MCF 10A (cell line): ENCODE results near the gene CLIP1. TPM values are rescaled to one million over a fixed set of nuclear protein-coding genes. Genes with fewer than 3 reads are reported as not detected.

Experiments used
- BruUV-seq: library from RNA; stranded (reverse); fragments of 400-500 nt; replicated peaks from 2 replicates; lab custom pipeline; 2021; lab: Mats Ljungman, UMichigan
- CTCF ChIA-PET: fragments of 300-600 bp; sonication (Branson Sonifier 250); formaldehyde crosslinking; extraction: SDS; loops from one replicate; lab custom pipeline; 2021; ENCODE audit warnings: antibody characterized with exemption, inconsistent platforms; lab: Yijun Ruan, JAX
- POLR2A ChIA-PET: fragments of 300-600, 350-650 bp; sonication (Branson Sonifier 250); formaldehyde crosslinking; extraction: SDS; loops from one replicate; lab custom pipeline; 2020; ENCODE audit warnings: antibody characterized with exemption, inconsistent platforms; lab: Yijun Ruan, JAX
- DNase-seq: peaks from one replicate; pipeline ENCODE4 v3.0.0-alpha.2; 2018; ENCODE audit not compliant: unreplicated experiment
- H3K27ac Mint-ChIP-seq: one replicate; pipeline ENCODE4 v1.8.0; 2022; ENCODE audit warnings: mild to moderate bottlenecking, low read depth, mixed read lengths; ENCODE audit not compliant: unreplicated experiment
- H3K27me3 Mint-ChIP-seq: one replicate; pipeline ENCODE4 v1.8.0; 2022; ENCODE audit warnings: mixed read lengths; ENCODE audit not compliant: insufficient read depth, unreplicated experiment
- H3K36me3 Mint-ChIP-seq: one replicate; pipeline ENCODE4 v1.8.0; 2022; ENCODE audit warnings: mild to moderate bottlenecking, moderate library complexity, mixed read lengths; ENCODE audit not compliant: insufficient read depth, unreplicated experiment
- H3K4me1 Mint-ChIP-seq: one replicate; pipeline ENCODE4 v1.8.0; 2022; ENCODE audit warnings: mixed read lengths; ENCODE audit not compliant: insufficient read depth, unreplicated experiment
- H3K4me3 Mint-ChIP-seq: one replicate; pipeline ENCODE4 v1.8.0; 2022; ENCODE audit warnings: mild to moderate bottlenecking, moderate library complexity, mixed read lengths; ENCODE audit not compliant: unreplicated experiment
- H3K9me3 Mint-ChIP-seq: one replicate; pipeline ENCODE4 v1.8.0; 2022; ENCODE audit warnings: mixed read lengths; ENCODE audit not compliant: unreplicated experiment
- CTCF ChIP-seq: fragments of 200-600 bp; IDR thresholded peaks from one replicate; pipeline ENCODE4 v1.8.0; 2022; ENCODE audit warnings: antibody characterized with exemption, mild to moderate bottlenecking; ENCODE audit not compliant: unreplicated experiment
- intact Hi-C: fragments of 100-400 bp; cut with micrococcal nuclease; formaldehyde crosslinking; loops from 2 replicates; pipeline ENCODE4 v1.14.1; 2022
- total RNA-seq: library from RNA; stranded (reverse); gene quantifications from 2 replicates; pipeline ENCODE4 v1.2.3, GENCODE V29; 2022

CLIP1 gene
- total RNA-seq, 1 experiment from 2014 or later = 92.6 TPM

- H3K27ac Mint-ChIP-seq = no peak overlapping the region
- CTCF ChIA-PET = interaction anchor here (0.7 to 1.0 kb wide), 2 partner anchors 31 to 74 kb away, joined by 4 to 5 read pairs; no protein-coding TSS in a partner anchor
Measured at GRCh38 chr12:122282061-122282460, 140.4 kb downstream of the CLIP1 start.

GRCh38 chr12:122276242-122276641 is 146.2 kb downstream of the CLIP1 start:
- ChIA-PET POLR2A (no interaction called here), CTCF (no interaction called here)
- H3K9me3 Mint-ChIP-seq = no peaks in the 10 kb centered on the region
- no peak overlapping the region for H3K4me3 Mint-ChIP-seq
- no peak for DNase-seq
- H3K27me3 Mint-ChIP-seq = no peaks in the 10 kb centered on the region
- no peak overlapping the region for H3K27ac Mint-ChIP-seq
- no peak for TF ChIP-seq CTCF
- intact Hi-C loops = no loop called here
- H3K36me3 Mint-ChIP-seq = peaks cover 70% of the 10 kb centered on the region
- BruUV-seq = no TSS peak
- H3K4me1 Mint-ChIP-seq = no peaks in the 10 kb centered on the region

More at GRCh38 chr12:122282061-122282460, 140.4 kb downstream of the CLIP1 start:
- no peak overlapping the region for H3K4me3 Mint-ChIP-seq
- H3K27me3 Mint-ChIP-seq = no peaks in the 10 kb centered on the region
- no peaks in the 10 kb centered on the region for H3K9me3 Mint-ChIP-seq
- DNase-seq = peak; percentile 26
- POLR2A ChIA-PET = no interaction called here
- no peaks in the 10 kb centered on the region for H3K4me1 Mint-ChIP-seq
- intact Hi-C loops = no loop called here
- BruUV-seq = no TSS peak
- TF ChIP-seq CTCF = no peak
- peaks cover 67% of the 10 kb centered on the region for H3K36me3 Mint-ChIP-seq

GRCh38 chr12:122275459-122275858 is 147.0 kb downstream of the CLIP1 start:
- Mint-ChIP-seq H3K4me3 (no peak overlapping the region), H3K27ac (no peak overlapping the region), H3K36me3 (peaks cover 71% of the 10 kb centered on the region), H3K27me3 (no peaks in the 10 kb centered on the region), H3K9me3 (no peaks in the 10 kb centered on the region), H3K4me1 (no peaks in the 10 kb centered on the region)
- TF ChIP-seq CTCF = no peak
- intact Hi-C loops = no loop called here
- CTCF ChIA-PET = interaction anchor here (0.6 kb wide), 1 partner anchor 12 kb away, joined by 3 read pairs; no protein-coding TSS in a partner anchor
- POLR2A ChIA-PET = interaction anchor here (0.5 kb wide), 1 partner anchor 64 kb away, joined by 3 read pairs; no protein-coding TSS in a partner anchor
- BruUV-seq = no TSS peak
- DNase-seq = no peak

GRCh38 chr12:122266230-122266901 is 156.1 kb downstream of the CLIP1 start, which contains the start of gene VPS33A:
TSS of gene VPS33A (minus strand) at chr12:122266494. CDS start at chr12:122266408, 86 bp downstream.
- POLR2A ChIA-PET = interaction anchor here (0.6 to 3.8 kb wide), 12 partner anchors 9 to 1028 kb away, joined by 3 to 25 read pairs (median 3); partner anchors contain the start of genes DIABLO and ZCCHC8
- TF ChIP-seq CTCF = no peak
- no TSS peak for BruUV-seq
- H3K9me3 Mint-ChIP-seq = no peaks in the 10 kb centered on the region
- H3K27ac Mint-ChIP-seq = peak within 1 kb of the TSS; percentile 95
- H3K4me3 Mint-ChIP-seq = peak within 1 kb of the TSS; percentile 96
- H3K27me3 Mint-ChIP-seq = no peaks in the 10 kb centered on the region
- intact Hi-C loops = loop anchor here (1.0 kb wide), 1 partner anchor 136 kb away; no protein-coding TSS in a partner anchor
- peak; percentile 94 for DNase-seq
- CTCF ChIA-PET = interaction anchor here (0.6 to 1.5 kb wide), 3 partner anchors 13 to 992 kb away, joined by 3 to 6 read pairs (median 3); no protein-coding TSS in a partner anchor
- H3K4me1 Mint-ChIP-seq = no peaks in the 10 kb centered on the region
- peaks cover 52% of the 10 kb centered on the region for H3K36me3 Mint-ChIP-seq
